Measurements from ENCODE around the gene ATP13A1.

Gene ATP13A1

GRCh38 chr19:19630062-19630414 lies 33.4 kb downstream of the ATP13A1 start (continued):
- TF ChIP-seq, protein P1, sequence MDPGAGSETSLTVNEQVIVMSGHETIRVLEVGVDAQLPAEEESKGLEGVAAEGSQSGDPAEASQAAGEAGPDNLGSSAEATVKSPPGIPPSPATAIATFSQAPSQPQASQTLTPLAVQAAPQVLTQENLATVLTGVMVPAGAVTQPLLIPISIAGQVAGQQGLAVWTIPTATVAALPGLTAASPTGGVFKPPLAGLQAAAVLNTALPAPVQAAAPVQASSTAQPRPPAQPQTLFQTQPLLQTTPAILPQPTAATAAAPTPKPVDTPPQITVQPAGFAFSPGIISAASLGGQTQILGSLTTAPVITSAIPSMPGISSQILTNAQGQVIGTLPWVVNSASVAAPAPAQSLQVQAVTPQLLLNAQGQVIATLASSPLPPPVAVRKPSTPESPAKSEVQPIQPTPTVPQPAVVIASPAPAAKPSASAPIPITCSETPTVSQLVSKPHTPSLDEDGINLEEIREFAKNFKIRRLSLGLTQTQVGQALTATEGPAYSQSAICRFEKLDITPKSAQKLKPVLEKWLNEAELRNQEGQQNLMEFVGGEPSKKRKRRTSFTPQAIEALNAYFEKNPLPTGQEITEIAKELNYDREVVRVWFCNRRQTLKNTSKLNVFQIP (CRISPR knock-in tag; IDR thresholded peaks at IDR 0.05; ENCODE audit: borderline replicate concordance, low read depth) = no peak
- TF ChIP-seq ZNF8 (CRISPR knock-in tag; IDR thresholded peaks at IDR 0.05) (no peak), PPARA (CRISPR knock-in tag; IDR thresholded peaks at IDR 0.05; ENCODE audit: borderline replicate concordance) (no peak)

DNA sequence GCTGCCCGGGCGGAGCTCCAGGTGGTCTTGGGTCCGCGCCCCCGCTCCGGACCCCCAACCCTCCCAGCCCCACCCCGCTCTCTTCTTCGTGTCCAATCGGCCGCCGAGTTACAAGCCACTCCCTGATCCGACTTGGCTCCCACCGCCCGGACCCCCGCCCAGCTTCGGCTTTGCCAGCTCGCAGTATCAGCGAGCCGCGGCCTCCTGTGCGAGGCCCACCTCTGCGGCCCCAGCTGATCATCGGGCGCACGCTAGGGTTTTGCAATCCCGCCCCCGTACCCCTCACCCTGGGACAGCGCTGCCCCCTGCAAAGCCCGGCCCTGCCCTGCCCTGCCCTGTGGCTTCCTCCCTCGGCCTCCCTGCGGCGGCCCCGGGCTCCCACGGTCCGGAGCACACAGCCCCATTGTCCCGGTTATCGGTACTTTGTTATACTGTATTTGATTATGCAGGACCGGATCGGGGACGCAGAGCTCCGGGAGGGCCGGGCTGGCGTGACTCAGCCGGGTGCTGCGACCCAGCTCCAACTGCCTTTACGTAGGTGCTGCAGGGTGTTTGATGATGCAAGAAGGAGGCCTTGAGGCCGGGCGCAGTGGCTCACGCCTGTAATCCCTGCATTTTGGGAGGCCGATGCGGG lies 34.9 kb downstream of the ATP13A1 start:
- peak; percentile 8 for ATAC-seq
- no peak for TF ChIP-seq BACH2 (CRISPR knock-in tag; IDR thresholded peaks at IDR 0.05; ENCODE audit: borderline replicate concordance)
- no peak for TF ChIP-seq ARNTL (CRISPR knock-in tag; IDR thresholded peaks at IDR 0.05; ENCODE audit: borderline replicate concordance, low read depth)
- TF ChIP-seq, protein P1 (CRISPR knock-in tag; IDR thresholded peaks at IDR 0.05; ENCODE audit: borderline replicate concordance, low read depth) = no peak
- TF ChIP-seq CSRNP3 (CRISPR knock-in tag; IDR thresholded peaks at IDR 0.05) = no peak
- no peak for TF ChIP-seq CSDC2 (CRISPR knock-in tag; IDR thresholded peaks at IDR 0.05)
- no peak for TF ChIP-seq ZC3H10 (CRISPR knock-in tag; IDR thresholded peaks at IDR 0.05)
- TF ChIP-seq, protein P2, sequence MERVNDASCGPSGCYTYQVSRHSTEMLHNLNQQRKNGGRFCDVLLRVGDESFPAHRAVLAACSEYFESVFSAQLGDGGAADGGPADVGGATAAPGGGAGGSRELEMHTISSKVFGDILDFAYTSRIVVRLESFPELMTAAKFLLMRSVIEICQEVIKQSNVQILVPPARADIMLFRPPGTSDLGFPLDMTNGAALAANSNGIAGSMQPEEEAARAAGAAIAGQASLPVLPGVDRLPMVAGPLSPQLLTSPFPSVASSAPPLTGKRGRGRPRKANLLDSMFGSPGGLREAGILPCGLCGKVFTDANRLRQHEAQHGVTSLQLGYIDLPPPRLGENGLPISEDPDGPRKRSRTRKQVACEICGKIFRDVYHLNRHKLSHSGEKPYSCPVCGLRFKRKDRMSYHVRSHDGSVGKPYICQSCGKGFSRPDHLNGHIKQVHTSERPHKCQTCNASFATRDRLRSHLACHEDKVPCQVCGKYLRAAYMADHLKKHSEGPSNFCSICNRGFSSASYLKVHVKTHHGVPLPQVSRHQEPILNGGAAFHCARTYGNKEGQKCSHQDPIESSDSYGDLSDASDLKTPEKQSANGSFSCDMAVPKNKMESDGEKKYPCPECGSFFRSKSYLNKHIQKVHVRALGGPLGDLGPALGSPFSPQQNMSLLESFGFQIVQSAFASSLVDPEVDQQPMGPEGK (CRISPR knock-in tag; IDR thresholded peaks at IDR 0.05; ENCODE audit: borderline replicate concordance) = no peak
- TF ChIP-seq GLIS3 (CRISPR knock-in tag; IDR thresholded peaks at IDR 0.05) = no peak

GRCh38 chr19:19627621-19628500 lies 35.6 kb downstream of the ATP13A1 start, which contains the start of gene LPAR2:
LPAR2 (minus strand) TSS chr19:19628220; CDS start chr19:19627275, 945 bp downstream.
- TF ChIP-seq ZNF8 (CRISPR knock-in tag; IDR thresholded peaks at IDR 0.05) (no peak), BACH2 (CRISPR knock-in tag; IDR thresholded peaks at IDR 0.05; ENCODE audit: borderline replicate concordance) (no peak), ISL1 (CRISPR knock-in tag; IDR thresholded peaks at IDR 0.05) (no peak), TCF4 (CRISPR knock-in tag; IDR thresholded peaks at IDR 0.05; ENCODE audit: borderline replicate concordance) (no peak), RARB (CRISPR knock-in tag; IDR thresholded peaks at IDR 0.05) (no peak), TOX (CRISPR knock-in tag; IDR thresholded peaks at IDR 0.05; ENCODE audit: borderline replicate concordance) (no peak), ZFP3 (CRISPR knock-in tag; IDR thresholded peaks at IDR 0.05) (no peak), PPARA (CRISPR knock-in tag; IDR thresholded peaks at IDR 0.05; ENCODE audit: borderline replicate concordance) (no peak), ZC3H10 (CRISPR knock-in tag; IDR thresholded peaks at IDR 0.05) (no peak), CSRNP3 (CRISPR knock-in tag; IDR thresholded peaks at IDR 0.05) (no peak)
- TF ChIP-seq, protein P2 (CRISPR knock-in tag; IDR thresholded peaks at IDR 0.05; ENCODE audit: borderline replicate concordance) = no peak
- peak; percentile 59 for ATAC-seq
